Gastroesophageal sphincter (tissue), 4 donors: ENCODE measurements around the gene RRAD. TPM values are rescaled to one million over a fixed set of nuclear protein-coding genes. Genes with fewer than 3 reads are reported as not detected.

ENCODE experiments used
- ATAC-seq: fragments of 150-250 bp; one replicate; pipeline ENCODE4 v1.9.1; 2016; ENCODE audit warnings: mild to moderate bottlenecking, moderate library complexity
- H3K27ac ChIP-seq, 4 donors: fragments of 200-600 bp; sonication (generic) in 3 of 4; 1 replicate in 3 of 4; 2 replicates in 1 of 4; pipeline ENCODE4 v1.5.1; 2016 to 2019
- H3K27me3 ChIP-seq: fragments of 200-600 bp; sonication (generic); one replicate; pipeline ENCODE4 v1.5.1; 2019
- H3K36me3 ChIP-seq, 2 donors: fragments of 200-600 bp; sonication (generic); one replicate each; pipeline ENCODE4 v1.5.1; 2019; ENCODE audit warnings: control low read depth in 1 of 2
- H3K4me1 ChIP-seq, 3 donors: fragments of 200-600 bp; sonication (generic); 1 replicate in 2 of 3; 2 replicates in 1 of 3; pipeline ENCODE4 v1.5.1; 2016 to 2019; ENCODE audit warnings: control low read depth in 2 of 3
- H3K4me3 ChIP-seq, 2 donors: fragments of 200-600 bp; sonication (generic); one replicate each; pipeline ENCODE4 v1.5.1; 2019; ENCODE audit warnings: mild to moderate bottlenecking in 1 of 2, moderate library complexity in 1 of 2
- H3K9me3 ChIP-seq, 3 donors: fragments of 200-600 bp; sonication (generic); one replicate each; pipeline ENCODE4 v1.5.1; 2017 to 2019; ENCODE audit warnings: control low read depth in 2 of 3
- CTCF ChIP-seq, 4 experiments: fragments of 200-600 bp in 2 of 4; fragments of 450-650 bp in 2 of 4; sonication (generic) in 1 of 4; IDR thresholded peaks; one replicate each; pipeline ENCODE4 v1.5.1; 2017 to 2019; ENCODE audit warnings: antibody characterized with exemption in 4 of 4, mild to moderate bottlenecking in 2 of 4, moderate library complexity in 2 of 4
- EP300 ChIP-seq: sonication (generic); formaldehyde crosslinking; IDR thresholded peaks from one replicate; pipeline ENCODE4 v1.6.1; 2017; ENCODE audit warnings: antibody characterized with exemption, mild to moderate bottlenecking
- POLR2A ChIP-seq, 2 donors: fragments of 450-650 bp; IDR thresholded peaks; one replicate each; pipeline ENCODE4 v1.6.1; 2017; ENCODE audit warnings: antibody characterized with exemption in 2 of 2, mild to moderate bottlenecking in 2 of 2, moderate library complexity in 1 of 2
- POLR2AphosphoS5 ChIP-seq: sonication (generic); formaldehyde crosslinking; IDR thresholded peaks from one replicate; pipeline ENCODE4 v1.6.1; 2017; ENCODE audit warnings: antibody characterized with exemption
- WGBS, 2 donors: methylation state at CpG; one replicate each; pipeline ENCODE4 v1.1.5; 2018; ENCODE audit warnings: low coverage in 1 of 2; 5-methylcytosine and 5-hydroxymethylcytosine counted together
- total RNA-seq, 4 donors: library from RNA; depleted of rRNA; stranded (reverse); fragments of >200 nt; gene quantifications; one replicate each; pipeline ENCODE4 v1.1.0, GENCODE V29; 2016

RRAD gene
- total RNA-seq, 4 donors from 2014 or later: 33.4 to 103 (median 50.8) TPM

- ATAC-seq: no peak
- Histone ChIP-seq H3K27me3 (no peaks in the 10 kb centered on the region), H3K27ac (peak overlapping the region in 3 of 4 donors; percentile 31 to 93 (median 38)), H3K9me3 (no peaks in the 10 kb centered on the region), H3K4me3 (no peak overlapping the region), H3K4me1 (peaks cover 21 to 54% (median 27%) of the 10 kb centered on the region in 3 donors), H3K36me3 (peaks cover 0 to 5% of the 10 kb centered on the region in 2 donors)
- TF ChIP-seq EP300: no peak
- no peak for TF ChIP-seq CTCF (IDR thresholded peaks at IDR 0.05)
- TF ChIP-seq POLR2A (IDR thresholded peaks at IDR 0.05): no peak
- no peak for TF ChIP-seq POLR2AphosphoS5
- 90 to 100% methylated on average over 2 of the region's 3 CpGs for WGBS, 2 donors
These were observed 29.3 kb downstream of the RRAD start for GRCh38 chr16:66895999-66896398.

- Histone ChIP-seq H3K4me3 (no peak overlapping the region), H3K27me3 (no peaks in the 10 kb centered on the region), H3K4me1 (peaks cover 19 to 50% (median 23%) of the 10 kb centered on the region in 3 donors), H3K9me3 (no peaks in the 10 kb centered on the region), H3K36me3 (peaks cover 0 to 5% of the 10 kb centered on the region in 2 donors), H3K27ac (peak overlapping the region in 3 of 4 donors; percentile 31 to 93 (median 38))
- WGBS, 2 donors: 83 to 94% methylated on average over 3 to 5 of the region's 5 CpGs
- ATAC-seq: no peak
- TF ChIP-seq CTCF (IDR thresholded peaks at IDR 0.05) (no peak), POLR2A (IDR thresholded peaks at IDR 0.05) (no peak), EP300 (no peak), POLR2AphosphoS5 (no peak)
These were observed 29.7 kb downstream of the RRAD start for GRCh38 chr16:66895689-66895979.

- TF ChIP-seq CTCF (IDR thresholded peaks at IDR 0.05) (peak; percentile 77 to 93 (median 83)), POLR2A (IDR thresholded peaks at IDR 0.05) (no peak)
- H3K27me3 ChIP-seq: no peaks in the 10 kb centered on the region
- H3K36me3 ChIP-seq: peaks cover 0 to 5% of the 10 kb centered on the region in 2 donors
- H3K27ac ChIP-seq: peak overlapping the region in 3 of 4 donors; percentile 31 to 93 (median 38)
- peak; percentile 68 for ATAC-seq
- no peak overlapping the region for H3K4me3 ChIP-seq
- 27 to 51% methylated on average over 6 to 10 of the region's 11 CpGs for WGBS, 2 donors
- H3K9me3 ChIP-seq: no peaks in the 10 kb centered on the region
- peaks cover 14 to 45% (median 18%) of the 10 kb centered on the region in 3 donors for H3K4me1 ChIP-seq
These were observed 30.2 kb downstream of the RRAD start for GRCh38 chr16:66894948-66895688.

- Histone ChIP-seq H3K36me3 (peaks cover 0 to 5% of the 10 kb centered on the region in 2 donors), H3K4me3 (no peak overlapping the region), H3K27ac (no peak overlapping the region), H3K27me3 (no peaks in the 10 kb centered on the region), H3K4me1 (peaks cover 6 to 34% (median 8%) of the 10 kb centered on the region in 3 donors), H3K9me3 (no peaks in the 10 kb centered on the region)
- WGBS, 2 donors: 77% methylated on average over 2 of the region's 2 CpGs; no CpG with 5 or more reads in 1 of the 2 donors
- TF ChIP-seq CTCF (IDR thresholded peaks at IDR 0.05): no peak
- TF ChIP-seq POLR2AphosphoS5: no peak
- no peak for TF ChIP-seq POLR2A (IDR thresholded peaks at IDR 0.05)
- TF ChIP-seq EP300: no peak
- ATAC-seq: no peak
These were observed 31.3 kb downstream of the RRAD start for GRCh38 chr16:66894055-66894454.

GRCh38 chr16:66891797-66892196, 33.5 kb downstream of the RRAD start:
- peaks cover 0 to 14% of the 10 kb centered on the region in 2 donors for H3K36me3 ChIP-seq
- no peak overlapping the region for H3K4me3 ChIP-seq
- no peak overlapping the region for H3K27ac ChIP-seq
- H3K27me3 ChIP-seq: no peaks in the 10 kb centered on the region
- H3K4me1 ChIP-seq: peaks cover 0 to 12% (median 2%) of the 10 kb centered on the region in 3 donors
- WGBS, 2 donors: 82 to 97% methylated on average over 4 to 6 of the region's 6 CpGs
- TF ChIP-seq POLR2AphosphoS5 (no peak), CTCF (IDR thresholded peaks at IDR 0.05) (no peak), EP300 (no peak), POLR2A (IDR thresholded peaks at IDR 0.05) (no peak)
- no peaks in the 10 kb centered on the region for H3K9me3 ChIP-seq
- no peak for ATAC-seq
